Left renal cortex interstitium (tissue), 4 donors: Measurements from ENCODE around the gene ZSWIM6. TPM values are rescaled to one million over a fixed set of nuclear protein-coding genes. Genes with fewer than 3 reads are reported as not detected.

Experiments
- DNase-seq, 4 donors: peaks; one replicate each; pipeline ENCODE4 v3.0.0-alpha.2; 2013; ENCODE audit warnings: low read depth in 4 of 4, low spot score in 2 of 4, missing footprints in 1 of 4
- polyA plus RNA-seq, 4 donors: library from polyadenylated mRNA; unstranded; fragments of 120-200 nt; gene quantifications; one replicate each; pipeline ENCODE4 v1.2.1, GENCODE V29; 2013; ENCODE audit not compliant: insufficient read length in 4 of 4

Gene ZSWIM6
- polyA plus RNA-seq, 4 donors: 22.3 to 35.4 (median 26.9) TPM

DNA sequence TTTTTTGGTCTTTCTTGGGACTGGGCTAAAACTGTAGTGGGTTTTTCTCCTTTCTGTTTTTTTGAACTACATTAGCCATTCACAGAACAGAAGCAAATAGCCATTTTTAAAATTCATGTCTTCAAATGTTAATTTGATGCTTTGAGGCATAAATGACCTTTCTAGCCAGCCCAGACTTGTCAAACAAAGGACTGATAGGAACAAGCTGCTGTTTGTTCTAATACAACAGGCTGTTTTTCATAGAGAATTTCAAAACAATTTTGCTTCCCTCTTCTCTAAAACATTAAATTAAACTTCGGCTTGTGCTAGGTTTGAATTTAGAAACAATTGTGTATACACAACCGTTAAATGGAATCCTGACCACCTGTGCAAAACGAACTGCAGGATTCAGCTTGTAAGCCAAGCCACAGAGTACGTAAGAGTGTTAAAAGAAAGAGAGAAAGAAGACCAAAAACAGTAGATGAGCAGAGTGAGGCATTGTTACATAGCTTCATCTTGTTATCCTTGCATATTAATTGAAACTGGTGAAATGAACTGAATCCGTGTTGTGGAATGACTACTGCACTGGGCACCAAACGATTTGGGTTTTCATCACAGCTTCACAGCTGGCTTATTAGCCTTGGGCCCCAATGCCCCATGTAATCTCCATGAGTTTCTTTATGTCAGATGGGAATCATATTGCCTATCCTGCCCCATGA, 100.0 kb downstream of the ZSWIM6 start:
- no peak for DNase-seq

DNA sequence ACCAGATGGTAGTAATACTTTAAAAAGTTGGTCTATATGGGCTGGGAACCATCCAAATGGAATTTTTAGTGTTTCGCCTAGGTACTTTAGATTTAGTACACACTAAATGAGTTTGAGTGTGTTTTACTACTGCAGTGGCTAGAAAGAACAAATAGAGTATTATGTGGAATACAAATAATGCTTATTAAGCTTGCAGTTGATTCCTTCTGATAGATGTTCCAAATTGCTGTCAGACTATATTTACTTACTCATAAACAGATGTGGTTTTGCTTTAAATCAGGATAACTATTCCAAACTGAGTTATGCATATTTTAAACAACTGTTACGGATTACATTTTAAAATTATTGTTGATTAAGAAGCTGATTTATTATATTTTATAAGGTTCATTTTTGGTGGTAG, 103.3 kb downstream of the ZSWIM6 start:
- DNase-seq: no peak

DNA sequence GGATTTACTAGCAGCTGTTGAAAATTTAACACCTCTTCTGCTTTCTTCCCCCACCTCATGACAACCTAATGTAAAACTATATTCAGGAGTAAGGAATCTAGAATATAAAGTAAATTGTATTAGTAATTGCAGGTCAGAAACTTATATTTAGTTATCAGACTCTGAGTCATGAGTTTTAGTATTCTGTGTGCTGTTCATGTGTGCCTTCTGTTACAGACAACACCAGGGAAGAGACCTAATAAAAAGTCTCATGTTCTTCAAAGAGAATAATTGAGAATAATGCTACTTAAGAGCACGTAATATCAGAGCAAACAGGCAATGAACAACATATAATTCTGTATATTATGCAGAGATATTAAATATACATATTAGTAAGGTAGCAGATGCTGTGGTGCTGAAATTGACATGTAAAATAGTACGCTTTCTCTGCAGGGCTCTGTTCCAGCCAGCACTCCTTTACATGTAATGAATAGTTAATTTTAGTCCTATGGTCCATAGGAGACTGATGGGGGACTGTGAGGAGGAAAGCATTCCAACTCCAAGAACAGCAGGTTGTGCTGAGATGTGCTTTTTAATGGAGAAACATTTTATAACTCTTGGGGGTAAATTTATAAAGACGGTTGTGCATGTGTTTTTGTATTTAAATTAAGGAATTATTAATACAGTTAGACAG, 106.4 kb downstream of the ZSWIM6 start:
- DNase-seq: no peak

DNA sequence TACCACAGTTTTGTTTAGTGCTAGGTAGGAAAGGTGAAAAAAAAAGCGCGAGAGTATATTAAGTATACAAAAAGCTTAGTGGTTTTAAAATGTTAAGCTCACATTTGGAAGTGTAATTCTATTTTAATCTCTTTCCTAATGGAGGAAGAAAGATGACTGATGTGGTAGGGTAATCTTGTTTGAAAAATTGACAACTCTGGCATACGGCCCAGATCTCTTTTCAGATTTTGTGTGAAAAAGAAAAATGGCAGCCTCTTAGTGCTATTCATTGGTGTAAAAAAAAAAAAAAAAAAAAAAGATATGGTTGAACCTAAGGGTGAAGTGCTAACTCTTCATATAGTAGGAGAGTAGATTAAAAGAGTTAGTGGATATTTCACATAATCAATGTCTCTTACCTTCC, 108.0 kb downstream of the ZSWIM6 start:
- no peak for DNase-seq

DNA sequence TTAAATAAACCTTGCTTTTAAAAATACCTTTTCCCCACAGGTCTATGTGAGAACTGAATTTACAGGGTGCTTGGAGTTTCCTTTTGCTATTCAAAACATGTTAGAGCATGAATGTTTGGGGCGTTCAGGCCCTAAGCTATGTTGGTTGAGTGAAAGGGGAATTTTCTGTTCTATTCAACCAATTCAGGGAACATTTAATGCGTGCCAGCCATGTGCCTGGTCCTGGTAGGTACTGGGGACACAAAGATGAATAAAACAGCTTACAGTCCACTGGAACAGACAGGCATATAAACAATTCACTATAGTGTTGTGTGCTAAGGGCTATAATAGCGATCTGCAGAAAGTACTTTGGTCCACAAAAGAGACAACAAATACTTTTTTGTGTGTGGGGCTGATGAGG, 108.5 kb downstream of the ZSWIM6 start:
- no peak for DNase-seq

DNA sequence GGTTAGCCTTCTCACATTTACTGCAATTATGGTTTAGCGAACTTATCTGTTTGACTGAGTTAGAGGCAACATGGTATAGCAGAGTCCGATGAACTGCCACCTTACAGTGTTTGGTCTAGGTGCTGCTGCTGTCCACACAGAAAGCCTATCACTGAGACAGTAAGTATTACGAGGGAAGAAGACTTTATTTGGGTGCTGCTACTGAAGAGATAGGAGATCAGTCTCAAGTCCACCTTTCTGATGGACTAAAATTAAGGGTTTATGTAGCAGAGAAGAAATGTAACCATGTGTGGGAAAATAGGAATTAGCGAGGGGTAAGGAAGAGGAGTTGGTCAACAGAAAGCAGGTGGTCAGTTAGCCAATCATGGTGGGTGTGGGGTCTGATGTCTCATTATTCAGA, 109.7 kb downstream of the ZSWIM6 start:
- no peak for DNase-seq

DNA sequence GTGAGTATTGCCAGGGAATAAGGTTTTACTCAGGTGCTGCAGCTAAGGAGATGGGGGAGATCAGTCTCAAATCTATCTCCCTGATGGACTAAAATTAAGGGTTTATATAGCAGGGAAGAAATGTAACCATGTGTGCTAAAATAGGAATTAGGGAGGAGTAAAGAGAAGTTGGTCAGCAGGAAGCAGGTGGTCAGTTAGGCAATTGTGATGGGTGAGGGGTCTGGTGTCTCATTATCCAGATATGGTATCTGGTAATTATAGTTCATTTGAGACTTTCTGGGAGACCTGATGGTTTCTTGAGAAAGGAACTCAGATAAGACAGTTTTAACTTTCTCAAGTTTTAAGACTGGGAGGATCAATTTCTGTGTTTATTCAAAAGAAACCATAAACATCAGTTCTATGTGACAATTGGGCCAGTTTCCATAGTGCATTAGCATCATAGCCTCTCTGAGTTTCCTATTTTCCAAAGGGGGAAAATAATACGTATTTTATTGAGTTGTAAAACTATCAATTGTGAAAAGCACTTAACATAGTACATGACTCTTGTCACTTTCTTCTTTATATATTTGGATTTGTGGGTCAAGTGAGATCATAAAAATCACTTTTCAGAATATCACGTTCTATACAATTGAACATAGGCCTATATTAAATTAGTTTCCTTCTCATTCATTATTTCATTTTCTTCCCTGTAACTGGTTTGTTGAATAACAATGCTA, 115.9 kb downstream of the ZSWIM6 start:
- DNase-seq: no peak

DNA sequence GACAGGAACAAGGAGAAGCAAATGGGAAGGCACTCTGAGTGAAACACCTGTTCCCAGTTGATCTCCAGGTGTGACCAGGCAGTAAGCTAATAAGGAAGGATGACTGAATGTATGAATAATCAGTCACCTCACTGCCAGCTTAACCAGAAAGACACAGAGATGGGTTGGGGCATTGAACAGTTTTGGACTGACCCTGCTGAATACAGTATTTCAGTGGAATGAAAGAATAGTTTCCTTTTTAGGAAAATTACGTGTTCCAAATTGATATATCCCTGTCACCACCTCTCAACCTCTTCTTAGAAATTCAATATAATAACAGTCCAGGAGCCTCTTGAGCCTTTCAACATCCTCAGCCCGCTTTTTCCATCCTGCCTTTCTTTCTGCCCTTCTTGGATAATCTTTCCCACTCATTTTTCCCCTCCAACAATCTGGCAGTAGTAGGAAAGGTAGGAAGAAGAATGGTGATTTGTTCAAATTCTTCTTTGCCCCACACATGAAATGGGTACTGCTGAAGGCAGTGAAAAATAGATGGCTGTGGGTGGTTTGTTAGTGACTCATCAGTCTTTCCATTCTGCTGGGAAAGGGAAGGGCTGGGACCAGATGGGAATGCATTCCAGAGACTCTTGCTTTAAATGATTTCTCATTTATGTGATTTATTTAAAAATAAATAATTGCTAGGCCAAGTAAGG, 117.9 kb downstream of the ZSWIM6 start:
- DNase-seq: no peak

DNA sequence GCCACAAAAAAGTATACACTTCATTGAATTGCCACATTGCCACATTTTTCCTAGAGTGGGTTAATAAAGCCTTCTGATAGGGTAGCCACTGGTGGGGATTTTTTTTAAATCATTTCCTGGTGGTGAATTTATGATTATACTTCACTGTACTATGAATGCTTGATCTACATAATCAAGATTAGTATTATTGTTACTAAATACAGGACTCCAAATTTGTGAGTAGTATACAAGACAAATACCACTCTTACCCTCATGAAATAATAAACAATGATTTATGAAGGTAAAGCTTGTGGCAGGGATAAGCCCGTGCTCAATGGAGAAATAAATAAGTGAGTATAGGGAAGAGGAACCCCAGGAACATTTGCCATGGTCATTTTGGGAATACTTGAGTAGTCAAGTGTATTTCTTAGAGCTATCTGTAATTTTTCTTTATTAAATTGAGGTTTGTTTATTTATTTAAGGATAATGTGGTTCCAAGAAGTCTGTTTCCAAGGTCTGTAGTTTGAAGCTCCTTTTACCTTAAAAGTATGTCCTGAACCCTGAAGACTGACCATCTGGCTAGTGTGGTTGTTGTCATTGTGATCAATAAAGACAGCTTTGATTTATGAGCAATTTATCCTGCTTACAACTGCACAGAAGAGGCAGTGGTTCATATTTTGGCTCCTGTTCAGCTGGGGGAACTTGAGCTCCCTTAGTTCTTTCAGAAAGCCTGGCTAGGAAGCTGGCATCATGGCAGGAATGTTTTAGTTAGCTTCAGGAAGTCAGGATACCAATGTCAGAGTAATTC, 118.6 kb downstream of the ZSWIM6 start:
- DNase-seq: no peak

DNA sequence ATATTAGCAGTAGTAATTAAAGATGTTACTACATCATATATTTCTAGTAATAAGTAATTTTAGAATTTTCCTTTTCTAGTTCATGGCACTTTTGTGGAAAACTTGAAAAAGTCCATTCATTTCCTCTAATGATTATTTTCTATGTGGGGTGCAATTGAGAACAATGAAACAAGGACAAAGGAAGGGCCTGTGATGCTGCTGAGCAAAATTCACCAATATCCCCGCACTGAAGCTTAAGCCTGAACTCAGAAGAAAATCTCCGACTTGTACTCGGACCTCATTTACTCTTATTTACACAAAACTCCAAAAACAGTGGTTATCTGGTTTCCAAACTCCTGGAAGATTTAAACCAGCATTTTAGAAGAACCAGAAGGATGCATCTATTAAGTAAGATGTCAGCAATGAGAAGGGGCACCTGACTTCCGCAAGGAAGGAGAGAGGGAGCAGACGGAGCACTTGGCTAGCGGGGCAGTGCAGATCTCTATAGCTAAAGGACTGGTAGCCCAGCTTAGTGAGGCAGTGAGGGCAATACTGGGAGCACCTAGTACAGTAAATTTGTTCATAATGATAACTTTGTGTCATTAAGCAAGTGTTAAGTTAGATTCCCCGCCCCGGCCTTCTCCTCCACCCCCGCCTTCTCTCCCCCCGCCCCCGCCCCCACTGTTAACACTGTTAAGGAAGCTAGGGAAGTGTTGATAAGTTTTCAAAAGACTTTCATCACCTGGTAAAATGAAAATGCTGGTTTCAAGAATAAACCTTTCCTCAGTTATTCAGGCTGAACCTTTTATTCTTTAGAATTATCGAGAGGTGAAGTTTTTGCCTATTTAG, 123.3 kb downstream of the ZSWIM6 start:
- no peak for DNase-seq

DNA sequence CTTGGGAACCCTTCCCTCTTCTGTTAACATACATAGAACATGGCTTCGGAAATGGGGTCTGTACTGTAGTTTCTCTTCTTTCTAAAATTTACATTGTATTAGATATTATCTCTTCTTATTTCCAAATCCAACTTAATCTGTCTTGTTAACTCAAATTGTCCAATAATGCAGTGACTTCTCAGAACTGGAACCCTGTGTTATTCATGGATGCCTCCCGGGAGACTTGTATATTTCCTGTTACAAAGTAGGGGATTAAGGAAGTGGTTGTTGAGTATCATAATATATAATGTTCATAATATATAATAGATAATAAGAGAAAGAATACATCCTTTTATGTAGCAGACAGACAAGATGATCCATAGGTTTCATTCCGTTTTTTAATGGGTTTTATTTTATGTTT, 128.4 kb downstream of the ZSWIM6 start:
- no peak for DNase-seq

DNA sequence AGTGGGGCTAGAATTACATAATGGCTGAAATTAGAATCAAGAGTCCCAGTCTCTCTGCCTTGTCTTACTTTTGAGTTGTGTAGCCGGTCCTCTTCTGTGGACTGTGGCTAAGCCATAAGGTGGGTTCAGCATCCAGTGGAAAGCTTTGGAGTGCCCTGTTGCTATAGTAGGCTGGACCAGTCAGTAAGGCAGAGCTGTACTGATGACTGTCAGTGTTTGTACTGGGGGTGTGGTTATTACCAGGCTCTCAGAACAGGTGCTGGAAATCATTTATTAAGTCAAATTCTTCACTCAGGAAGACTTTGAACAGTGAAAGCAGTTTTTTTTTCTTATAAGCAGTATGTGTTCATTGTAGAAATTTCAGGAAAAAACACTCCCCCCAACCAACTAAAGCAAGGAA, 129.4 kb downstream of the ZSWIM6 start:
- no peak for DNase-seq

DNA sequence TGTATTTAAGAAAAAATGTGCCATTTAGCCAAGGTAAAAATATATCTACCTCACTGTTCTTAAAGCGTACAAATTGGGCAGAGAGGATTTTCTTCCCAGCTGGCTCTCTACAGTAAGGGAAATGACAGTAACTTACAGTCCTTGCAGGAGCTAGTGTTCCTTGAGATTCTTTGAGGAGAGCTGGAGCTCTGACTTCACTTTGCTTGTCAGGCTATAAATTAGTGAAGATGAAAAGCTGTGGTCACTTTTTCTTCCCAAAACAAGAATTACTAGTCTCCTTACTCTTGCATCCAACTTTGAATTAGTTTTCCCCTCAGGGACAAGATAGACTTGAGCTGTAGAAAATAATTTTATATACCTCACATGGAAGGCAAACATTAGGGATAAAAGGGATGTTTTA, 129.9 kb downstream of the ZSWIM6 start:
- no peak for DNase-seq

DNA sequence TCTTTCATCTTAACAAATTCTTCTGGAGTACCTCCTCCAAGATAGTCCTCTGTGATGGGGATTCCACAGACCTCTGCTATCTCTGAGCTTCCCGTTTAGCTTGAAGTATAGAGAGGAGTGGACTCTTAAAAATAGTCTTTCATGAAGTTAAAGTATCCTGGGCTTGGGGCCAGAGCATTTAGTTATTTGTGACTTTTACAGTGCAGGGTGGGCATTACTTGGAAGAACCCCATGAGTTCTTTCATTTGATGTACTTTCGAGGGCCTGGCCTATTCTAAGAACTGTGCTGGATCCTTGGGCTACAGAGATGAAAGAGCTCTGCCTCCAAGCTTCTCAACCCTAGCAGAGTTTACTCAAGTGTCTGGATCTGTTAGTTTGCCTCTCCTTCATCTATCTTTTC, 131.5 kb downstream of the ZSWIM6 start:
- no peak for DNase-seq

DNA sequence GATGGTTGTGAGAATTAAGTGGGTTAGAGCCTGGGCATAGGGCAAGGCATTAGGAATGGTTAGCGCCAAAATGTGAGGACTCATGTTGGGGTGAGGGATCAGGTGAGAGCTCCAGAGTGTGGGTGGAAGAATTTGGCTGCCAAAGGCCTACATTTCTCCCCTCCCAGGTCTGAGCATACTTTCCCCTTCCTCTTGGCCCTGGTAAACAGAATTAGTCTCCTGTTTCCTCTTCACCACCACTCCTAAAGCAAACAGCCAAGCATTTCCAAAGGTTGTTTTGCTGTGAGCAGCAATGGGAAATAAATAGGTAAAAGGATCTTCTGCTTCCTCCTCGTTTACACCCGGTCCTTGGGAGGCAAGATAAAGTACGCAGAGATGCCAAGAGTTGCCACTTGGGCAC, 132.5 kb downstream of the ZSWIM6 start:
- no peak for DNase-seq

DNA sequence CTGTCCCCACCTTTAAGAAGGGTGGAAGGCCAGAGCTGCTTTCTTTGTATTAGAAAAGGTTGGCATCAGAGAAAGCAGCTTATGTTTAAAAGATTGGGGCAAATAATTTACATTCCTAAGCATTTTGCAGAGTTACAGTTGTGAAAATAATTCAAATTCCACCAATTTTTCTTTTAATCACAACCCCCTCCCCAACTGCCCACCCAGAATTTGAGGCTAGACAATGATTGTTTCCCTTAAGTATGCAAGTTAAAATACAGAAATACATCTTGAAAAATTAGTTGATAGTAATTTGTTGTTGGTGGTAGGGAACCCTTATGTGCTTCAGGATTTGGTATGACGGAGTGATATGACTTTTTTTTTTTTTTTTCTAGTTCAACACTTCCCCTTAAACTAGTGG, 133.0 kb downstream of the ZSWIM6 start:
- no peak for DNase-seq

DNA sequence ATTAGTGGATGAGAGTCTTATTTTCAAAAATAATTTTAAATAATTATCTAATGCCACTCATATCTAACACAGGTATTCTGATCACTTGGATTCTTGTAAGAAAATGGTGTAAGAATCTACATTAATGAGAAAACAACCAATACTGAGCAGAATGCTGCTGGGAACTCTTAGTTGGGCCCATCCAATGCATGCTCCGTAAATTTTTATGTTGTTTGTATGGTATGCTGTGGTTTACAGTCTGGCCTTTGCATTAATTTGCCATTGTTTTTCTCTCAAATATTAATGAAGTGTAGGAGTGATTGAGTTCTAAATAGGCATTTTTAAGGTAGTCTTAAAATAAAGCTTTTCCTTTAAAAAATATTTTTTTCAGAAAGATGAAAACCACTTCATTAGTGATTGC, 133.4 kb downstream of the ZSWIM6 start:
- DNase-seq: no peak

DNA sequence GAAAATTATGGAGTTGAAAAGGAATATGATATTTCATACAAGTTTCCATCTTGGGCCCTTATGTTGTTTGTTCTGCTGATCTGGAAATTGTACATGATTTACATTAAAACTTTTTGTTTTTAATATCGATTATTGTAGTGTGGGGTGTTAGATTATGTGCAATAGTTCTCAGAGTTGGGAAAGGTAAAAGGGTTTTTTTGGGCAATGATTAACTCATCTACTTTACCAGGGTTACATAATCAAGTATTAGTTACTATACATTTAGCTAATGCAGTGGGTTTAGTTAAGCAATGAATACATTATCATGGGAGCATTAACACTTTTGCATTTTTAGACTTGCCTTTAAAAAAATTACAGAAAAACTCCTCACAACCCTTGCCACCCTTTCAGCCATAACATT, 134.0 kb downstream of the ZSWIM6 start:
- no peak for DNase-seq

DNA sequence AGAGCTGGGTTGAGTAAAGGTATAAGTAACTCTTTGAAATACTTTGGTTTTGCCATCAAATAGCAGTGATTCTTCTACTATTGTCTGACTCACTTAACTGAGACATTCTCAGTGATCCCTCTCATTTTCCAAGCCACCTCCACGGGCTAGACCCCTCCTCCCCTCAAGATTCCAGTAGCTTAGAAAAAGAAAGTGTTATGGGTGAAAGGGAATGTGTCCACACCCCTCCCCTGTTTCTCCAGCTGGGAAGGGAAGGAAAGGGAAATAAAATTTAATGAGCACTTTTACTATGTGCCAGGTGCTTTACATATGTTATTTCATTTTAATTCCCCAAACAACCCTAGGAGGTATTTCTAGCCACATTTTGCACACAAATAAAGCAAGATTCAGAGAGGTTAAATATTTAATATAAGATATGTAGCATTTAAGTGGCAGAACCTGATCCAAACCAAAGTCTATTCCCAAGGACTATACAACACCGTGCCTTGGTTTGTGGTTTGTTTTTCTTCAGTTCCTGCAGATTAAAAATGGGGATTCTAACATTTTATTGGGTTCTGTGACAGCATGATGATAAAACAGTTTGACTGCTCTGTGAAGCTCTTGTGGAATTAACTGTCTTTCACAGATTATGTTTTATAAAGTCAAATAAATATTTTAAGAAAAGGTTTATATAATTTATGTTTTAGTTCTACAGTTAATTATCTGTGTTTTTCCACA, 135.9 kb downstream of the ZSWIM6 start:
- DNase-seq: no peak
